Amniotic stem cell (primary cell): ENCODE results near the gene ILDR2.

Experiments
- DNase-seq: peaks from one replicate; lab custom pipeline; 2025; lab: John Stamatoyannopoulos, UW

The ILDR2 gene

DNA sequence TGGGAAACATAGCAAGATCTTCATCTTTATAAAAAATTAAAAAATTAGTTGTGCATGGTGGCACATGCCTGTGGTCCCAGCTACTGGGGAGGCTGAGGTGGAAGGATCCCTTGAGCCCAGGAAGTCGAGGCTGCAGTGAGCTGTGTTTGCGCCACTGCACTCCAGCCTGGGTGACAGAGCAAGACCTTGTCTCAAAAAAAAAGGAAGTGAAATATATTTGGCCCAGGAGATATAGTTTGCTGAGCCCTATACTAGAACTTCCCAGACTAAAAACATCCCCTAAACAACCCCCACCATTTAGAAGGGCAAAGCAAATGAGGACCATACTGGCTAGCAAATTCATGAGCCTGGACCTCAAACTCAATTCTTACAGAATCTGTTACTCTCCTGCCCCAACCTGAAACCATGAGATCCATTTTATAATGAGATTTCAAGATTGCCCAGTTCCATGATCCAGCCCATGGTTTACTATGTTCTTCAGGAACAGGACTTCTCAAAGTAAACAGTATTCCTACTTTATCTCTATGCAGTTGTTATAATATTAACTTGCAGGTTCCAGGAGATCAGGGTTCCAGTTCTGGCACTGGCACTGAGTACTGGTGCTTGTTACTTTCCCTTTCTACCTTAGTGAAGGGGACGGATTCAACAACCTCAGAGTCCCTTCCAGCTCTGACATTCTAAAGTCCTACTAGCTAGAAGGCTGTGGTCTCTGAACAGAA is 50.4 kb downstream of the ILDR2 start:
- DNase-seq = no peak

DNA sequence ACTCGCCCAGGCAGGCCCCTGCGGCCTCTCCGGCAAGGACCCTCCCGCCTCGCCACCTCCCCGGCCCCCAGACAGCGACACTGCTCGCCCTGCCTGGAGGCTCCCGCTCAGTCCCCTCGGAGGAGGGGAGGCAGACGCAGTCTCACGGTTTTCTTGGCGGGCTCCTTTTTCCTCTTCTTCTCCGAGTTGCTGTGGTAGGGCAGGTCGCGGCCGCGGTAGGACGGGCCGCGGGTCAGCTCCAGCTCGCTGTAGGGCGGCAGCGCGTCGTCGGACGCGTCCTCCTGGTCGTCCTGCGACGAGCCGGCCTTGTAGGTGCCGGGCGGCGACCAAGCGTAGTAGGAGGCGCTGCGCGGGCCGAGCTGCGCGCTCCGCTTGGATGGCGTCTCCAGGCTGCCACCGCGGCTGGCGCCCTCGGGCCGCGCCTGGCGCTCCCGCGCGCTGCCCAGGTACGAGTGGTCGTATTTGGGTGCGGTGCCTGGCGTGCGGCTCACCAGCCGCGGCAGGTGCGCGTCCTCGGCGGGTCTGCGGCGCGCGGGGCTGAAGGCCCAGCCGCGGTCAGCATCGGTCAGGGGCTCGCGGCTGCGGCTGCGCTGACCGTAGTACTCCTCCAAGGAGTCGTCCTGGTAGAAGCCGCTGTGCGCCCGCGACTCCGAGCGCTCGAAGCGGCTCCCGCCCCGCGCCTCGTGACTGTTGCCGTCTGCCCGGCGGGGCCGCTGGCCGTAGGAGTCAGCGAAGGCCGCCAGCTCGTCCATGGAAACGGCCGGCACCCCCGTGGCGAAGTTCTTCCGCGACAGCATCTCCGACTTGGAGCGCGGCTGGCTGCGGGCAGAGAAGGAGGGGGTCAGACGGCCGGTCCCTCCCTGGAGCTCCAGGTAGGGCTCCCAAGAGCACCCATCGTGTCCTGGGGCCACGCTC is 54.5 kb downstream of the ILDR2 start:
- DNase-seq = no peak

DNA sequence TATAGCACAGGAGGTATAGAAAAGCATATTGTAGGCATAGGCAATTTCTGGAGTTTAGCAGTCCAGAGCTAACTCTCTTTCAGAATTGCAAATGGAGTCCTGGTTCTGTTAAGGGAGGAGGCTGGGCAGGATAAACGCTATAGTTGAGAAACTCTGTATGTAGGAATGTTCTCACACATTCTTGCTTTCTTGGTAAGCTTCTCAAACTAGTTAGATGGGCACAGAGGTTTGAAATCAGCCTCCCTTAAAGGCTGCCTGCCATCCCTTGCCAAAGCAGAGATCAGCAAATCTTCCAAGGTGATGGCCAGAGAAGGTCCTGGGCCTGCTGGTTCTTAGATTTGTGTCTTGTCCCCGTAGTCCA is 56.4 kb downstream of the ILDR2 start:
- no peak for DNase-seq

DNA sequence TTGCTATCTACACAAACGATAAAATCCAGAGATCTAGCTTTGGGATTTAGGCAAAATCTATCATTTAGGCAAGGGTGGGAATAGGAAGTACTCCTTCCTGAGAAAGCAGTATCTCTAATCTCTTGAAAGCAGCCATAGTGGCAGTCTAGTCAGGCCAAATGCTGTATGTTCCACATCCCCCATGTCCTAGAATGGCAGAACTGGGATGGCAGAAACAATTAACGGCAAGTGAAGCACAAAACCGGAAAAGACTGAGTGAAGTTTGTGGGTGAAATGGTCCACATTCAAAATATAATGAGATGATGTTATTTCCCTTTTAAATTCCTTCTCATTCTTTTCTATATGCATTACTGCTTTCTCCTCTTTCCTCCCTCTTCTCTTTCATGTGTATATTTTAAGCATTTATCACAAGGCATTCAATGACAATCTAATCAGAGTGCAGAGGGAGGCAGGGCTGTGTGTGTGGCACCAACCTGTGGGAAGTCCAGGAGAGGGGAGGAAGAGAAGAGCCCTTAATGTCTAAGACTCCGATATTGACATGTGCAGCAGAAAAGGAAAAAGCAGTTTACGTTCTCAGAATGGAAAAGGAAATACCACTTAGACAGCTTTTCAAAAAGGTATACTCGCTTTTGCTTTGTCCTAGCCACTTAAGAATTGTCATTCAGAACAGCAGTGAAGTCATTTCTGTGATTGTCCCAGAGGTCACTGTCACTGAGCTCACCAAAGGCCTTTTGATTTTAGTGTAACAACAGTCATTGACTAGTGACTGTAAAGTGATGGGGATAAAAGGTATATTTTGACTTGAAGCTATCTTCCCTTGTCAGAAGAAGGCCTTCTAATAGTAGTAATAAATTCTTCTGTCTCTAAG is 57.0 kb downstream of the ILDR2 start:
- no peak for DNase-seq

GRCh38 chr1:166915941-166916340 is 59.4 kb downstream of the ILDR2 start:
- no peak for DNase-seq

DNA sequence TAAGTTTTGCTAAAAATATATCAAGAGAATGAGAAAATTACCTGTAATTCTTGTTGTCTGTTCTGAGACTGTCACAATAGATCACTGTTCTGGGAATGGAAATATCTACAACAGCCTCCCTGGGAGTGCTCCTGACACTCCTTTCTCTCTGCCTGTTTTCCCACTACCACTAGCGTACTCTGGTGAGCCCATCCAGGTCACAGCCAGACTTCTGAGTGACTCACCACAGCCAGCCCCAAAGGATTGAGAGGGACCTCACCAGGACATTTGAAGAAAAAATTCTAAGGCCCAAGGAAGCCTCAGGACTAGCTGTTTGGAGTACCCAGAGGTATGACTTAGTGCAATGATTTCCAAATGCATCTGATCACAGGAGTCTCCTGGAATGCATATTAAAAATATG is 60.3 kb downstream of the ILDR2 start:
- DNase-seq = no peak

DNA sequence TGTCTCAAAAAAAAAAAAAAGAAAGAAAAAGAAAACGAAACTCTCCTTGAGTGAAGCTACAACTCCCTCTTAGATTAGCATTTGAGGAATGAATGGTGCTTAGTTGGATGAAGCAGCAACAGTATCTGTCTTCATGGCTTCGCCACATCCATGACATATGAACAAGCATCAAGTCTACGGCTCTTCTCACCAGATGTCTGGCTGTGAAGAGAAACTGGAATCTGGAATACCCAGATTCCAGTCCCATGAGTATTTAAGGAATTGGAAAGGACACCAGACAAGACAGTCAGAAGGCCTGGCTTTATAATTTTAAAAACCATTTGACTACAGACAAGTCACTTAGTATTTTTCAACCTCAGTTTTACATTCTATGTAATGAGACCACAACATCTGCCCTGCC is 61.2 kb downstream of the ILDR2 start:
- DNase-seq = no peak

DNA sequence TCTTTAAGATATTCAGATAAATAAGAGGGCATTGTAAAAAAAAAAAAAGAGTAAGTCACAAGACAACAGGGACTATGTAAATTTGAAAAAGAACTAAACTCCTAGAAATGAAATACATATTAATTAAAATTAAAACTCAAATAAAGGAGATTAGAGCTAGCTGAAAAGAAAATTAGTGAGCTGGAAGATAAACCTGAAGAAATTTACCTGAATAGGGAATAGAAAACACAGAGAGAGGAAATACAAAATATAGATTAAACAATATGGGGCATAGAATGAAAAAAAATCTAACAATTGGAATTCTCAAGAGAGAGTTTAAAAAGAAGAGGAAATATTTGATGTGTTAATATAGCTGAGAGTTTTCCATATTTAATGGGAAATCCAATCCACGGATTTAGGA is 63.7 kb downstream of the ILDR2 start:
- DNase-seq = no peak

GRCh38 chr1:166910396-166910994 is 64.8 kb downstream of the ILDR2 start:
- DNase-seq = peak; percentile 33

- DNase-seq = no peak
These were observed 66.4 kb downstream of the ILDR2 start for GRCh38 chr1:166908942-166909341.

DNA sequence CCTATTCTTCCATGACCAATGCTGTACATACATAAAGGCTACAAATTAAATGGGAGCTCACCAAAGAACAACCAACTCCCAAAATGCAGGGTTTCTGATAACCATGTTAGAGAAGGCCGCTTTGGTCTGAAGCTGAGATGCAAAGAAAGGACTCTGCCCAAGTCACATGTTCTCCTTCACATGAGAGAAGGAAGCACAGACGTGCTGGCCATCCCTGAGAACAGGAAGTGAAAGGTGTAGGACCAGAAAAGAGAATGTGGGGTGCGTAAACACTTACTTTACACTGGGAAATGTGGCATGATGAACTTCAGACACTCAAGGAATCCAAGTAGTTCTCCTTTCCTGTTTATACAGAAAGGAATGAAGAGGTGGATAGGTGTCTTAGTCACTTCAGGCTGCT is 67.6 kb downstream of the ILDR2 start:
- DNase-seq = no peak

DNA sequence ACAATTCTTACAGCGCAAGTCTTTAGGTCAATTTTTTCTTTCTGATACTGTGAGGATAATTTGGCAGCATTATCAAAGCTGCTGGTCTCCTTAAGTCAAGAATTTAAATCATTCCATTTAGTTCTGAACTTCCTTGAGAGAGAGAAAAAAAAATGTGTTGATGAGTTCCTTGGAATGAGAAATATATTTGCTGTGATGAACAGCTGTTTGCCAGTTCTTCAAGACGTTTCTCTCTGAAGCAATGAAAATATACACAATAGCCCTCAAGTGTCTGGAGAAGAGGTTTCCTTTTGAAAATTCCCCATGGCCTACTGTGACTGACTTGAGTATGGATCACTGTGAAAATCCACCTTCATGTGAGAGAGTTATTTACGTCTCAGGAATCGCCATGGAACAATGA is 68.3 kb downstream of the ILDR2 start:
- no peak for DNase-seq

DNA sequence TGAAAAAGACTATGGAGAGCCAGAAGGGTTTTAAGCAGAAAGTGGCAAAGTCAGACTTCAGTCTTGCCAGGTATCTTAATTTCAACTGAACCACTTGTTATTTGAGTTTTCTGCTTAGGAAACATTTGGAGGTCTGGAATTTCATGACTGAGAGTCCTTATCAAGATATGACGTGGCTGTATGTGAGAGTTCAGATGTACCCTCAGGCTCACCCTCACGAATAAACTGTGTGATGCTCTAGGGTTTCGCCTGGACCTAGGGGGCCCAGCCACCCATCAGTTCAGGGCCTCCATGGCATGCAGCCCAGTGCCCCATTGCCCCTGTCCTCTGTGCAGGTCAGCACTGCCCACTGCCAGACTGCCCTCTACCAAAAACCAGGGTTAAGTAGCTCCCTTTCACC is 68.7 kb downstream of the ILDR2 start:
- DNase-seq = no peak

DNA sequence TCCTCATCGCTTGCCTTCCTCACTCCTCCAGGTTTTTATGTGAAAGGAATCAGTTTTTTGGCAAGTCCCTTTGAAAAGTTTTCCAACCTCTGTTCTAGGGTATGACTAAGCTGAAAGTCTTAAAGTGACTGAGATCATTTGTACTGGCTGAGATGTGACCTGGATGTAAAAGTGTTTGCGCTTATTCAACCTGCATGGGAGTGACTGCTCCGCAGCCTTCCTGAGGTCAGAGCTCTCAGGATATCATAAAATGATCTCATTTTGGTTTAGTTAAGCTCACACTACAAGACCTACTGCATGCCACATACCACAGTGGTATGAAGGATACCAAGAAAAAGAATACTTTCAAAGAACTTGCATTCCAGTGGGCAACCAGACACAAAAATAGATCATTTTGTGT is 69.4 kb downstream of the ILDR2 start:
- DNase-seq = no peak

GRCh38 chr1:166905136-166905535 is 70.2 kb downstream of the ILDR2 start:
- DNase-seq = no peak

DNA sequence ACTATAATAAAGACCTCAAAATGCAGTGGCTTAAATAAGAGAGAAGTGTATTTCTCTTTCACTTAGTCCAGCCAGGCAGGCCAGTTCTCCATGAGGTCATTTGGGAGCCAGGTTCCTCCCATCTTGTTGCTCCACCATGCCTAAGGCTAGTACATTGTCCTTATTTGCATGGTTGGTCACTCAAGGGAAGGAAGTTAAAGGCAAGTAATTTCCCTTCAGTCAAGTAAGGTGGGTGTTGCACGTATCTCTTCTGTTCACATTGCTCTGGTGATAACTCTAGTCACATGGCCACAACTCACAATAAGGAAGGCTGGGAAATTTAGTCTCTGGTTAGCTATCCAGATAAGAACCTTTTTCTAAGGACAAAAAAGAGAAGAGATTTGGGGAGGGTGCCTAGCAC is 72.1 kb downstream of the ILDR2 start:
- DNase-seq = no peak

DNA sequence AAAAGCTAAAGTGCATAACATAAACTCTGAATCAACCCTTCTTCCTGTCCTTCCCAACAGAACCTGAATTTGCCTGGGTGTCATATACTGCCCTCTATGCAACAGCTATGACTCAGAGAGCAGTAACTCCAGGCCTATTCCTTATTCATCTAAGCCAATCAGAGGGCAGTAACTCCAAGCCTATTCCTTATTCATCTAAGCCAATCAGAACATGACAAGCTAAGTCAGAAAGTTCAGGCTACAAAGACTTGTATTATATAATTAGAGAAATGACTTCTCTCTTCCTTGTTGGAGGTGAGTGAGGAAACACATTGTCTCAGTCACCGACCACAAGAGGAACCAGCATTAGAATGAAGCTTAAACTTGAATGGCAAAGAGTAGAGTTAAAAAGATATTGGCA is 73.1 kb downstream of the ILDR2 start:
- DNase-seq = no peak

GRCh38 chr1:166900987-166901386 is 74.4 kb downstream of the ILDR2 start:
- no peak for DNase-seq

DNA sequence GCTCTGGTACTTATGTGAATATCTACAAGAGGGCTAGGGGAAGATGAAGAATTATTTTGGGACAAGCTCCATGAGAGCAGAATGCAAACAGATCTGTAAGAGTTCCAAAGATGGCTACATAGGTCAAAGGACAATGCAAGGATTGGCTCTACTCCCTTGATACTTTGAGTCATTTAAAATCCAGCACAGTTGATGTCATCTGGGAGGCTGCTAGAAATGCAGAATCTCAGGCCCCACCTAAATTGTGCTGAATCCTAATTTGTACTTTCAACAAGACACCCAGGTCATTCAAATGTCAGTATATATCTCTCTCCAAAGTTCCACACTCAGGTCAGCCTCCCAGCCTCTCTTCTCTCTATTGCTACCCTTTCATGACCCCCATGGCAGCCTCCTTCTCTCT is 75.6 kb downstream of the ILDR2 start:
- DNase-seq = no peak

GRCh38 chr1:166895766-166896165 is 79.6 kb downstream of the ILDR2 start:
- DNase-seq = no peak

DNA sequence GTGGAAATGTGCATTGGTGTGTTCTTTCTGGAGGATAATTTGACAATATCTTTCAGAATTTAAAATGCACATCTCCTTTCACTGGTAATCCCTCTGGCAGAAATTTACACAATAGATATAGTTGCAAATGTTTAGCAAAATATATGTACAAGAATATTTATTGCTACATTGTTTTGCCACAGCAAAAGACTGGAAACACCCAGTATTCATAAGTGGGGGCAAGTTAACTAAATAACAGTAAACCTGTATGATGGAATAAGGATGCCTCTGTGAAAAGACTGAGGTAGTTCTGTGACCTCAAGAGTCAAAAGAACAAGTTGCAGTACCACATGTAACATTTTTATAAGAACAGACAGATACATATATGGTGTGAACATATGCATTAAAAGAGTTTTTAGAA is 85.6 kb downstream of the ILDR2 start:
- no peak for DNase-seq
